HG03175 (cell line): ENCODE results near the gene FAM174B.

ENCODE experiments used
- ATAC-seq: cut with Tn5 transposase; IDR thresholded peaks from one replicate; pipeline ENCODE4 v1.9.1; 2021; ENCODE audit warnings: mild to moderate bottlenecking, moderate library complexity; ENCODE audit not compliant: unreplicated experiment

FAM174B gene

DNA sequence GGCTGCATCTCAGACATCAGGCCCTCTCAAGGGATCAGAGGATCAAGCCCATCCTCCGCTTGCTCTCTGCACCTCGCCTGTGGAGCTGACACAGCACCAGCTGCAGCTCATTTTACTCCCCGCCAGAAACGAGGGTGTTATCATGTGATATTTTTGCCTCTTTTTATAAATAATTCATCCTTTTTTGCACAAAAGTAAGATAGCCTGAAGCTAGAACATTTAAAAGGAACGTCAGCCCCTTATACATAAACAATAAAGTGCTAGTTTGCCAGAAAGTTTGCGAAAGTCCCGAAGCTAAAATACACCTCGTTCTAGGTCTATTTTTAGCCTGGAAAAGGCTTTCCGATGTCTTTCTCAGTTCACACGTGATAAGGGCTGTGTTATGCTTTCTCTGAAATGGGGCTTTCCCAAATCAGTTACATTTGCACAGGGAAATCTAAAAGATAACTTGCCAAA, 9.6 kb upstream of the FAM174B start:
- ATAC-seq, result no peak

DNA sequence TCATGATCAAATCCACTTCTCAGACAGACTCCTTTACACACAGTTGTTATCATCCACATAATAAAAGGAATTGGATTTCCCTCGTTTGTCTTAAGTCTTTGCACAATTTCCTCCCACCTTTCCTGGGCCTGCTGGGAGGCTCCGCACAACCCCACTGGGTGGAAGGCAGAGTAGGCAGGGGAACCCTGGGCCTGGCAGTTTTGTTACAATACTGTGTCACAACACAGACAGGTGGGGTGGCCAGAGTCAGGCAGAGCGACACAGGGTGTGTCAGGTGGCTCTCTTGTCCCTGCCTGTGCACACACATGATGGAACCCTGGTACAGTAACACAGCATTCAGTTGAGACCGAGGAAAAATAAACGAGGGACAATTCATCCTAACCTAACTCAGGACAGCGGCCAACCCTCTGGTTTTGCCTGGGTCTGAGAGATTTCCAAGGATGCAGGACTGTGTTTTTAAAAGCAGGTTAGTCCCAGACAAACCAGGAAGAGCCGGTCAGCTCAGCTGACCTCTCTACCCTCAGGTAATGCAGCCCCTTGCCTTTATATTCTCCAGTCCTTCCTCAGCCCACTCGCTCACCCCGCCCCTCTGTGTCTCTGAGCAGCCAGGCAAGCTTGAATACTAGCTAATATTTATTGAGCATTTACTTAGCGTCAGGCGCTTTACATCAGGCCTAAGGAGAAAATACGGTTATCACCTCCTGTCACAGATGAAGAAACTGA, 8.8 kb upstream of the FAM174B start:
- no peak for ATAC-seq

DNA sequence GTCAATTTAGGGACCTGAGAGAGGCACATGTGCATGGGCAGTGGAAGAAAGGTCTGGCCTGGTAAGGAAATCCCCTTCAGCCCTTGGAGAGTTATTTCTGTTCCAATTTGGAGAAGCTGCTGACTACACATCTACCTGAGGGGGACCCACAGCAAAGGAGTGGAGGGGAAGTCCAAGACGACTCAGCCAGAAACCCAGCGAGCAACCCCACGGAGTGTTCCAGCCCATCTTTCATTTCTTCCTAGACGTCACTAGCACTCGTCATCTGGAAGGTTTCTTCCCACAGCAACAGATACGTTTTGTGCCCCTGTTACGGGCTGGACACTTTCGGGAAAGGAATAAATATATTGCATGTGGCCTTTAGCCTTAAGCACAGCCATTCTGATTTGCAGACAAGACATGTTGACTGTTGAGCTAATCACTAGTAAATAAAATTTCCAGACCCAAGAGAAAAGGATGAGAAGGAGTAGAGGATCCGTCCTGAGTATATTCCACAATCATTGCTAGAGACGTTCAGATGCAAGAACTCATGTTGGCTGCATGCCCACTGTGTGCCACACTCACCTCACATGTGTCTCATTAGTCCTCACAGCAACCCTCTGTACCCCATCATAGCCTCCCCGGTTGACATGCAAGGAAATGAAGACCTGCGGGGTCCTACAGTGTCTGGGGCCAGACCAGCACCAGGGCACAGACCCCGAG, 7.8 kb upstream of the FAM174B start:
- ATAC-seq, result peak; percentile 48

DNA sequence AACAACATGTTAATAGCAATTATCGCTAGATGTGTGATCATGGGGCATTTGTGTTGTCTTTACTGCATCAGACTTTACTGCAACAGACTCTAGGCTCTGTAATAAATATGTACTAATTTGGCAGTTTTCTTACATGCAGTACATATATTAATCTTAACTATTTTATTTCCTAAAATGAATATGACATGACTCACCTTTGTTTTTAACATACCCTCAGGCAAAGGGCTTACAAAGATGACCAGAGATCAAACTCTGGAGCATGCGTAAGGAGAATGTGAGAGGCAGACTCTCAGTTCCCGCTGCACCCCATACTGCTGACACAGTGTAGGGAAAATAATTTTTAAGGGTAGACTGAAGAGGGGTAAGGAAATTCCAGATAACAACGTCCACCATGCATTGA, 7.2 kb upstream of the FAM174B start:
- ATAC-seq, result peak; percentile 12

DNA sequence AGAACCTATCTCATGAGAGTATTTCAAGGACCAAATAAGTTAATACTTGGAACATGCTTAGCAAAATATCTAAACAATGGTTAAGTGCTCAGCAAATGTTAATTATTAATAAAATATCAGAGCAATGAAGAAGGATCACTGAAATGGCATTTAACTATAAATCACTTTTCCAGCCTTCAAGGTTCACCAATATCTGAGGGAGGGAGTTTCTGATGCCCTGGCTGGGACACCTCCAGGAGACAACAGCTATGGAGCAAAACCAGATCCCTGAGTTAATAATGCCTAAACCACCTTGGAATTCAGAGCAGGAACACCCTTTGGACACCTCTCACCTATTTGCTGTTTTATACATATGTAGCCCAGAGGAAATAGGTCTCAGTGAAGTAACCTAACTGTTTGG, 6.4 kb upstream of the FAM174B start:
- no peak for ATAC-seq

DNA sequence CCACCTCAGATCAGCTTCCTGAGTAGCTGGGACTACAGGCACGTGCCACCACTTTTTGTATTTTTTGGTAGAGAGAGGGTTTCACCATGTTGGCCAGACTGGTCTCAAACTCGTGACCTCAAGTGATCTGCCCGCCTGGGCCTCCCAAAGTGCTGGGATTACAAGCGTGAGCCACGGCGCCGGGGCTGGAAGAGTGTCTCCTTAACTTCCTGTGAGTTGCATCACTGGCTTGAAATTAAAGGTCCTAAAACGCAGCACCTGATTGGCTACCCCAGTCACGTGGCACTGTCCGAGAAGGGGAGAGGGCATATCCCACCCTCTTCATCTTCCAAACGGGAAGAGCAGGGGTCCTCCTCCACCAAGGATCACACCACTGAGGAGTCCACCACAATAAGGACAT, 5.5 kb upstream of the FAM174B start:
- ATAC-seq, result no peak

DNA sequence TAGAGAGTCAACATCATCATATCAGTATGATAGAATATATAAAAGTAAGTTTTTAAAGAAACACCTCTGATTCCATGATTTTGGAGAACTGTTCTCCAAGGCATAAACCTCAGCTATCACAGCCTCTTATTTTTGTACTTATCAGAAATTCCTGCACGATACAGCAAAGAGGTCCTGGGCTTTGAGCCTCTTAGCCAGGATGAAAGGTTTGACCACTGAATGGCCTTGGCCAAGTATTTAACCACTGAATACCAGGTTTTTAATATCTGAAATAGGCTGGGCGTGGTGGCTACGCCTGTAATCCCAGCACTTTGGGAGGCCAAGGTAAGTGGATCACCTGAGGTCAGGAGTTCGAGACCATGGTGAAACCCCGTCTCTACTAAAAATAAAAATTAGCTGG, 1.9 kb upstream of the FAM174B start:
- no peak for ATAC-seq

DNA sequence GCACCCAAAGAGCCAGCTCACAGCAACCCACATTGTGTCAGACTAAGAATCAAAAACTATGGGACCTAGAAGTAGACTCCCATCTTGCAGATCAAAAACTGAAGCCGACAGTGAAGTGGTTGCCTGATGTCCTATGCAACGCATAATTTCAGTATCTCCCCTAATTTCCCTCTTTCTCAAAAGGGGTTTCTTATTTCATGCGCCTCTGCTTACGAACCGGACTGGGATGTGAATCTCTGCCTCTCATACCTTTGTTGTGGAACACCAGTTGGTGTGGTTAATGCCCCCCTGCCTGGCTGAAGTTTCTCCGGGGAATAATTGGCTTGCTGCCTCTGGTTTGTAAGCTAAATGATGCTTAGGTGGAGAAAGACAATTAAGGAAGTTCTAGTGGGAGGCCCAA, 514 bp upstream of the FAM174B start:
- no peak for ATAC-seq

DNA sequence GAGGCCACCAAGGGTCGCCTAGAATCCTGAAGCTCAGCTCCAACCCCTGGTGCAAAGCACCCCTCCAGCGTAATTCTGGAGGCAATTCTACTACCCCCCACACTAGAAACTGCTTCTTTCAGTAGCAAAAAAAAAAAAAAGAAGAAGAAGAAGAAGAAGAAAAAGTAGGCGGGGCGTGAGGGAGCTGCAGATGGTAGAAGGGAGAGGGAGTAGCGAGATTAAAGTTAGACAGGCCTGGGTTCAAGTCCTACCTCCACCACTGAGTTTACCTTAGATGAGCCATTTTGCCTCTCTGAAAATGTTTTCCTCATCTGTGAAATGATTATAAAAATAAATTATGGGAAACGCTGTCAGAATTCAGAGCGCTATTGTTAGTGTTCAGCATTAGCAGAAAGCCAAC, 913 bp downstream of the FAM174B start:
- no peak for ATAC-seq

DNA sequence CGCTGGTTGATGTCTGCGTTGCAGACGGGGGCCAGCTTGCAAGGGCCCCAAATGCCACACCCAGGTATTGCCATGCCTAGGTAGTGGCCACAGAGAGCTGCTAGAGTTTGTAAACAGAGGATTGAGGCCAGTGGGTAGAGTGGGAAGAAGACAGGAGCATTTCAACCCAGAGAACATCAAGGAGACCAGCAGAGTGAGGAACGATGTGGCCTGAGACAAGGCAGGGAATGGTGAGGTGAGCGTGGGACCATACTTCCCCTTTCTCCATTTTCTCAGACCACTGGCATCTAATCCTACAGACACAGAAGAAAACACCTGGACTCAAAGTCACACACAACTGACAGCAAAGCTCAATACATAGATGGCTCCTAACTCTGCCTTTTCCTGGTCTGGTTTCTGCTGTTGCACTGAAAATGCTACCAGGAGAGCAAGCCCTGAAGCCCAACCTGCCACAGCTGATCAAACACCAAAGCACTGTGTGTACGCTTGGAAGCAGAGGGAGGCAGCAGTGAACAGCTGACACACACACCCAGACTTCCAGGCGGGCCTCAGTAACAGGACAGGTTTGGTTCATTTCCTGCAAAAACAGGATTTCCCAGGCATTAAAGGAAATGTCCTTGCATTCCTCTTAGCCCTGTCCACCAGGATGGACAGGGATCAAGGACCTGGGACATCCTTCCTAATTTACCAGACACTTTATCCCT, 1.6 kb downstream of the FAM174B start:
- no peak for ATAC-seq

DNA sequence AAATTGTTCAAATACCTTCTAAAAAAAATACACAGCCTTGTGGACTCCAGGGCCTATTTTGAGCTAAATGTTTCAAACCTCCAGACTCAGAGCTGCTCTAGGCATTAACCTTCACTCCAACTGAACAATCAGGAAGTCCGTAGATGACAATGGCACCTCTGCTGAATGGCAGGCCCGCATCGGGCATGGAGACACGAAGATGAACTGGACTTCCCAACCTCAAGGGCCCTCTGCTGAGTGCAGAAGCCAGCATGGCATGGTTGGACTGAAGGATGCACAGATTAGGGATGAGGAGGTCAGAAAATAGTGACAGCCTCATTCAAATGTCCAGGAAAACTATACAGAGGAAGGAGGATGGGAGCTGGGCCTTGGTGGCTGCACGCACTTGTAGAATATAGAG, 2.2 kb downstream of the FAM174B start:
- ATAC-seq, result no peak

DNA sequence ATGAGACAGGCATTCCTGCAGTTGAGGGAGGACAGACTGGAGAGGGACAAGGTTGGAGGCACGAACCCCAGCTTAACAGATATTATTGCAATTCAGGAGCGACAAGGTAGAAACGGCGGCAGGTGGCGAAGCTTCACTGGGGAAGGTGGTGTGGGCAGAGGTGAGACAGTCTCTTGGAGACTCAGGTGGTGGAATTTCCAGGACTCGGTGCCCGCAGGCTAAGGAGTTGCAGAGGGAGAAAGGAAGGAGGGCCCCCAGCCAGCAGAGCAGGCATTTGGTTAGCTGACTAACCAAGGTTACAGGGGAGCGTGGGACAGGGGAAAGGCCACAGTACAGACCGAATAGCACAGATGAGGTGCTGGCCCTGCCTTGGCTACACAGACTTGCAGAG, 3.0 kb downstream of the FAM174B start:
- ATAC-seq, result no peak

DNA sequence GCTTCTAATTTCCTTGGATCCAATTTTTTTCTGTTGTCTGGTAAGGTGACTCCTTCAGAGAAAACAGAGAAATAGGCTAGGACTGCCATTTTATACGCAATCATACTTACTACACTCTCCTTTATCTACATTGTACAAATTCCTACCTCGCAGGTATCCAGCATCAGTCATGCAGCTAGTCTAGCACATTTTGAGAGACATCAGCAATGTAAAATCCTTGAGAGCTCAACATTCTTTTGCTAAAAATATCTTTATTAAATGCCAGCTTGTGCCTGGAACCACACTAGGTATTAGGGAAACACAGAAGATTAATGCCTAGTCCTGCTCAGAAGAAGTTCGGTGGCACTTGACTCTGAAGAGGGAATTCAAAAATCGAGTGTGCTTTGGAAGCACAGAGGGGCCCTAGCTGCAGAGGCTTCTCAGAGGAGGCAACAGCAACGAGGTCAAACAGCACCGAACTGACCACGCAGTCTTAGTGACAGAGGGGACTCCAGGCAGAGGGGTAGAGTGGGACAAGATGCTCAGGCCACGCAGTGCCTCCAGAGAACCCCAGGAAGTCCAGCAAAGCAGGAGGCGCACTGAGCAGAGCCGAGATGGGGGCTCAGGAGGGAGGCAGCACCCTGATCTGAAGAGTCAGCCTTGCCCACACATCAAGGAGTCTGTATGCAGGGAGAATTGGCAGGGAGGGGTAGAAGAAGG, 3.5 kb downstream of the FAM174B start:
- ATAC-seq, result no peak

DNA sequence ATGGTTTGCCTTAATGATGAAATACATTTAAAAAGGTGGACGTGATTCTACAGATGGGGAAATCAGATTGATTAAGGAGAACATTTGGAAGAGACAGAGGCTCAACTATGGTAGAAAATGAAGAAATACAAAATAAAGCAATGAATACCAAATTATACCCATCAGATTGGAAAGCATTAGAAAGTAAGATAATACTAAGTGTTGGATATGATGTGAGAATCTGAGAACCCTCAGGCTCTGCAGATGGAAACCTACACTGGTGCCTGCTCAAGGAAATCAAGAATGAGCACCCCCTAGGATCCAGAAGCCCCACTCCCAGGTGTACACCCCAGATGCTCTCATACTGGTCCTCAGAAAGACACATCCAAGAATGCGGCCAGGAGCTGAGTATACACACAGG, 4.6 kb downstream of the FAM174B start:
- ATAC-seq, result no peak

DNA sequence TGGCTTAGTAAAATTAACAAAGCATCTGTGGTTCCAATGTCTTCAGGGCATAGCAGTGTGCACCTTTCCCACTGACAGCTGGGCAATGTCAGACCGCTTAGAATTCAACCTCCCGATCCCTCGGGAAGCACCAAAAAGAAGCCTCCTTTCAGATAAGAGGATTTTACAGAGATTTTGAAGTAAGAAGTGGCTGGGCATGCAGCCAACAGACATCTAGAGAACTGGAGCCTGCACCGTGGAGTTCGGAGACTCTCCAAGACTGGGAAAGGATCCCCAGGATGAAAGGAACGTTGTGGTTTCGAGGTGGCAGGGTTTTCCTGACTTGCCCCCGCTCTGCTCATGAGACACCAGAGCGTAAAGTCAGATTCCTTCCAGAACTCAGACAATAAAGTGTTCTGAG, 5.3 kb downstream of the FAM174B start:
- ATAC-seq, result no peak

DNA sequence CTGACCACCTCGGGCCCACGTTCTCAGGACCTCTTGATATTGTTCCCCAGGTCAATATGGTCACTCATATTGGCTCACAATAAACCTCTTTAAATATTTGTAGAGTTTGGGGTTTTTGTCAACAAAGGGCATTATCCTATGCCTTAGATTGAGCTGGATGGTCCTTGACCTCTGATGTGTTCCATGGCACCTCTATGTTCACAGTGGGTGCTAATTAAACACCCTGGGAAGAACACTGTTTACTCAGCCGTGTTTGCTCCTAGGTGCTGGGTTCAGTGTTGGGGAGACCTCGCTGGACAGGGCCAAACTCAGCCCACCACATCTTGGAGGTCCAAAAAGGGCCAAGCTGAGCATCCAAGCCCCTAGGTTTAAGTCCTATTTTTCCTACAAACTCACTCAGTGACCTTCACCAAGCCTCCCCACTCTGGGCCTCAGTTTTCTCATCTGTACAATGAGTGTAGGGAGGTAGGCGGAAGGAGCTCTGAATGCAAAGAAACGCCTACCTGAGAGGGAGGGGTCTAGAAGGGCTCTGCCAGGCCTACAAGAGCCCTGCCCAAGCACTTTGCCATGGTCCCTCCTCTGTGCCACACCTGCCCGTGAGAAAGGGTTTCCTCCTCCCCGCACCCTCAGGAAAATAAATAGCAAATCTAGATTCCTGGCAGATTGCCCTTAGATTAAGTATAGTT, 7.2 kb downstream of the FAM174B start:
- ATAC-seq, result no peak

DNA sequence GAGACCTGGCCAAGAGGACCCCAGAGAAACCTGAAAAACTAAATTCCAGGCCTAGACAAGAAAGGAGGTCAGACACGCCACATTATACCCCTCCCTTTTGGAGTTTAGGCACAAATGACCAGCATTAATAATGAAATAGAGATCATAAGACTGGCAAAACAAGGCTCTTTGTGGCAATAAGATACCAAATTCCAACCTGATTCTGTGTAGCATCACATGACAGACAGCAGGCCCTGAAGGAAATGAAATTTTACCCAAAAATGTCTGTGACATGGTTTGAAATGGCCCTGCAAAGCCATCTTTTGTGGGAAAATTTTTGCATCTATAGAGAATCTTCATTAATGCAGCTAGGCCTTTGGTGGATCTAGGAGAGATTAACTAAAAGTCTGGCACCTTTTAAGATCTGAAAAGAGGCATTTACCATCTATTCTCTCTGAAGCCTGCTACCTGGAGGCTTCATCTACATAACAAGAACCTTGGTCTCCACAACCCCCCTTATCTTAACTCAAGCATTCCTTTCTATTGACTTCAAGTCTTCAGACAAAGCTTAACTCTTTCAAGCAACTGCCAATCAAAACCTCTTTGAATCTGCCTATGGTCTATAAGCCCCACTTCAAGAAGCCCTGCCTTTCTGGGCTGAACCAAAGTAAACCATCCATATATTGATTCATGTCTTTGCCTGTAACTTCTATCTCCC, 8.0 kb downstream of the FAM174B start:
- ATAC-seq, result no peak

DNA sequence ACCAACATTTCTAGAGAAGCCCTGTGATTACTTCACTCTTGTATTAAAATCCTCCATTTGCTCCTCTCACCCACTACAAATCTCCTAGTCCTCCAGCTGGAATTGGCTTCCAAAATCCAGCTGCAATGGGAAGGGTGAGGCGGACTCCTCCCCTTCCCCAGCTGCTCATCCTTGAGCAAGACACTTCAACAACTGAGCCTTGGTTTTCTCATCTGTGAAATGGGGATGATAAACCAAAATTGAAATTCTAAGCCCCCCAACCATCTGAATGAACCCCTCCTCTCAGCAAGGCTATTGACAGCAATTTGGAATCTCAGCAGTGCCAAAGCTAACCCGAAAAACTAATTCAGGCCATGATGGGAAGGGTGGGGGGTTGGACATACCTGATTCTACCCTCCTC, 9.4 kb downstream of the FAM174B start:
- ATAC-seq, result no peak

DNA sequence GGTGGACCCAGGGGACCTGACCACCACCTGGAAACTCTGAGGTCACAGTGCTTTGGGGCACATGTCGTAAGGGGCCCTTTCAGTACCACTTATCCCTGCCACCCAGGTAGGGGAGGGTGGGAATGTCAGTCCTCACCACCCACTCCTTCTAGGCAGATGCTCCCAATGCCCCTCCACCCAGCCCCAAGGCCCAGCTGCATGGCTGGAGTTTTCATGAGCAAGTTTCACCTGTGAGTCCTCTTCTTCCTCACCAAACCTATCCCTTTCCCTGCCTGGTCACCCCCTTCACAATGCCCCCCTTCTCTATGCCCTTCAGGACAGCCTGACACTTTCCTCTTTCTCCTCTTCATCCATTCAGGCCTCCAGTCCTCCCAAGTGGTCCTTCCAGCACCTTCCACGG, 9.8 kb downstream of the FAM174B start:
- ATAC-seq, result no peak

DNA sequence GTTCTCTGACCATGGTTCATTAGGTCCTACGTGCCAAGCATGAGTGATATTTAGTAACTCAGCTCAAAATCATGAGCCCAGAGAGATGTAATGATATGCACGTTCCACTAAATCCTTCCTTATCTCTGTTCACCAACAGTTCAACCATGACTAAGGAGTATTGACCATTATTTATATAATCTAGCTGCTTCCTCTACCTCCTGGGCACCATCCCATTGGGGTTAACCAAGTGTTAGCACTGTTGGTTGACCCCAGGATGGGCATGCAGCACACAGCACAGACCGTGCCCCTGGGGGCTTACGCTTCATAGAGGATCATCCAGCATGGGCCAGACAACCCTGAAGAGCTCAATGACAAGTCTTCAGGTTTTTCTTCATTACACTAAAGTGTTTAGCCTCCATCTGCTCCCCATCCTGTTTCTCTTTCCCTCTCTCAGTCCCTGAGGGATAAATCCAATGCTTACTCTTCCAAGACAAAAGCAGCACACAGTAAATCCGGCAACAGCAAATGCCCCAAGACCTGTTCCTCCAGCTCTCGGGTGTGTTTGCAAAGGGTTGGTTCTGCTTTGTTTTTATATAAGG, 10.4 kb downstream of the FAM174B start:
- ATAC-seq, result no peak
